ENCODE measurements around the gene MACF1.

- TF ChIP-seq, protein P1, sequence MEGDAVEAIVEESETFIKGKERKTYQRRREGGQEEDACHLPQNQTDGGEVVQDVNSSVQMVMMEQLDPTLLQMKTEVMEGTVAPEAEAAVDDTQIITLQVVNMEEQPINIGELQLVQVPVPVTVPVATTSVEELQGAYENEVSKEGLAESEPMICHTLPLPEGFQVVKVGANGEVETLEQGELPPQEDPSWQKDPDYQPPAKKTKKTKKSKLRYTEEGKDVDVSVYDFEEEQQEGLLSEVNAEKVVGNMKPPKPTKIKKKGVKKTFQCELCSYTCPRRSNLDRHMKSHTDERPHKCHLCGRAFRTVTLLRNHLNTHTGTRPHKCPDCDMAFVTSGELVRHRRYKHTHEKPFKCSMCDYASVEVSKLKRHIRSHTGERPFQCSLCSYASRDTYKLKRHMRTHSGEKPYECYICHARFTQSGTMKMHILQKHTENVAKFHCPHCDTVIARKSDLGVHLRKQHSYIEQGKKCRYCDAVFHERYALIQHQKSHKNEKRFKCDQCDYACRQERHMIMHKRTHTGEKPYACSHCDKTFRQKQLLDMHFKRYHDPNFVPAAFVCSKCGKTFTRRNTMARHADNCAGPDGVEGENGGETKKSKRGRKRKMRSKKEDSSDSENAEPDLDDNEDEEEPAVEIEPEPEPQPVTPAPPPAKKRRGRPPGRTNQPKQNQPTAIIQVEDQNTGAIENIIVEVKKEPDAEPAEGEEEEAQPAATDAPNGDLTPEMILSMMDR (conservative IDR thresholded peaks at IDR 0.05), result no peak
- no peak for TF ChIP-seq EZH2 (IDR thresholded peaks at IDR 0.05; ENCODE audit: low read depth)
These were observed 31.1 kb upstream of the MACF1 start for GRCh38 chr1:39173119-39173994.

Data from PC-9 (cell line).